ENCODE measurements around the gene AFF4.
"Not testable (repeated sequence)": the region's sequence is repeated elsewhere in the genome, so short reads cannot be mapped to it uniquely, and the experiment has no call there.

The AFF4 gene

DNA sequence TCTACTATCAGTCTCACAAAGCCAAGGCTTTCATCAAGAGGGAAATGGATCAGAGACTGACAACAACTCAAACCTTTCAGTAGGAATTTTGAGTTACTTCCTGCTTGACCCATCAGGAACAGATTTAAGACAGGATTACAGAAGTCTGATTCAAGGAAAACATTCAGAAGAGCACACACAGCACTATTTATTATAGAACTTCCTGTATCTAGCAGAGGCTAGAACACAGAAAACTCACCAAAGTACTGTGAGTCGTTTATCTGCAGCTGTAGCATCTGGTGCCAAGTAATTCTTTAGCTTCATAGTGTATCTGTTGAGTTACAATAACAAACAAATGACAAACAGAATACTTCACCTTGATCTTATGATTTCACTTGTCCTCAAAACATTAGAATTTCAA, 76.2 kb downstream of the AFF4 start:
- DNase-seq = no peak

DNA sequence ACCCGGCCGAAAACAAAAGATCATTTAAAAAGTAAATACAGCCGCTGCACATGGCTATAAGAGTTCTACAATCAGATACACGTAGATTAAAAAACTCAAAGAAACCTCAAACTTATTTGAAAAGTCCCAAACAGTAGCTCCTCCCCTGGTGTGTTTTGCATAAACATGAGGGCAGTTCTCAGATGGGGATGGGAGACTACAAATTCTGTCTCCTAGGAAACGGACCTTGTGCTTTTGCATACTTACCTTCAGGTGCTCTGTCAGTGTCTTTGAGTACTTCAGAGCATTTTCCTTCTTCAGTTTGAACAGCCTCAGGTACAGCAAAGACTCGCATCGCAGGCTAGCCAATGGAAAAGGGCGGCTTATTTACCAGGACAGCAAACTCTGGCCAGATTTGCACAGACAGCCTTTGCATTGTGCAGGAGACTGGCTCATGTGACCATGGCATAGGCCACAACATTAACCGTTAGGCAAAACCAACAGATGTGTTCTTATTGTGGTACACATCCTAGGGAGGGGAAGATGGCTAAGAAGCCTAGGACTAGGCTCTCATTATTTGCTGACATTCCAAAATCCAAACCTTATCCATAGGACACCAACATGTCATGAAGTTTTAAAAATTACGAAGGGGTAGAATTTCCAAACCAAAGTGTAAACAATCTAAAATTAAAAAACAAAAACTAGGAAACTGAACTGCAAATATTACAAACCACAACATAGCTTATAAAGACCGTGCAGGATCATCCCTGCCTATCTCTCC, 77.2 kb downstream of the AFF4 start:
- DNase-seq = no peak

DNA sequence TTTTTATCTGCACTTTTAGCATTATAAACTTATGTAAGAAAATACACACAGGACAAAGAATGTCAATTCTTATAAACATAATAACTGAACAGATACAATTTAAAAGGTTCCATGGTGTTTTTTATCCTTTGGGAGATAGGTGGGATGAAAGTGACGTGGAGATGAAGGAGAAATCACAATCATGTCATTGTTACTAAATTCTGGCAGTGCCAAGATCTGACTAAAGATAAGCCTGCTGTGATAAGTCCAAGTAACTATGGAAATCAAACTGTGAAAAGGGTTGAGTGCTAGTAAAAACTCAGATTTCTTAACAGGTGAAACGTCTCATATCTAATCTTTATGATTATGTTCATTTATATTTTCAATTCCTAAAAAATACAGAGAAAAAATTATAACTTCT, 78.9 kb downstream of the AFF4 start:
- no peak for DNase-seq

DNA sequence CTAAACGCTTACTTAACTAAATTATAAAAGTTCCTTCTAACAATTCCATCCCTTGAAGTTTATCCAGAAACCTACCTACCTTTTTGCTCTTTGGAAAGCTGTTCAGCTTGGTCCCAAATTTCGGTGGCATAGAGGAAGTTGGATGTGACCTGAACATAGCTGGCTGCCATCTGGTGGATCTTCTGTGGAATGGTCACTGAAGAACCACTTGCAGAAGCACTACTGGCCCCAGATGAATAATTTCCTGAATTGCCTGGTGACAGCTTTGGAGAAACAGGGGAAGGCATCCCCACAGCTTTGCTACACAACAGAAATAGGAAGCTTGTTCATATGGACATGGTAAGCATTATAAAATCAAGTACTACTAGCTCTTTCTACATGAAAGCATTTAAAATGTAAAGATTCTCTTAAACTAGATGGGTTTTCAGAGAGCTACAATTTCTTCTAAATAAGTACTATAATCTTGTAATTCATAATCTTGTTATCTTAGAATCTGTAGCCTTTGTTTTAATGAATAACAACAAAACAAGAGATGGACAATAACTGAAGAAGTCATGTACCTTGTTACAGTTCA, 80.1 kb downstream of the AFF4 start:
- DNase-seq = peak; percentile 67

DNA sequence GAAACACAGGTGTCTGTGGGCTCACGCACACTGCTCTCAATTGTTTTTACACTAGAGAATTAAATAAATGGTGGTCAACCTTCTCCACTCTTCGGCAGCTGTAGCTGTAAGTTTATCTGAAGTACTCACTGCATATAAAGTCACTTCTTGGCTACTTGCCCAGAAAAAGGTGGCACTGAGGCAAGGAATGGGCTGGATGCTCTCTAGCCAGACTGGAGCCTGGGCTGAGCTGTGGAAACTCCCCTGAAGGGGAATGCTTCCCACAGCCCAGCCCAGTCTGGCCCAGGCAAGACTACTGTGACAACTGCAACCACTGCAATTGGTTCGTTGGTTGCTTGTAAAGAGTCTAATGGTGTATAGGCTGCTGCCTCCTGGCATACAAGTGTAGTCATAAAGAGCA, 85.5 kb downstream of the AFF4 start:
- DNase-seq = peak; percentile 17

DNA sequence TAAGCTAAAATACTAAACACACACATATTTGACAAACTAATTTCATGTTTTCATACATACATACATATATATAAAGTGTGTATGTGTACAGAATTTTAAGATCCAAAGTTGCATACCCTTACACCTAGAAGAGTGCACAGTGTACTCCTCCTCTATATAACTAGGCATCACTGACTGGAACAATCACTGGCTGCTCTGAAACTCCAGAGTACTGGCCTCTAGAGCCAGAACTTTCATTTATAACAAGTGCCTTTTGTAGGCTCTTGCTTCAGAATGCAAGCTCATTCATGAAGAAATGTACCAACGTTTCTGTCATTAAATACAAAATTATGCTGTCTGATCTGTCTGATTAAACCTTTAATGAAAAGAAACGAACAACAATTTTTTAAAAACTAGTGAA, 86.0 kb downstream of the AFF4 start:
- no peak for DNase-seq

DNA sequence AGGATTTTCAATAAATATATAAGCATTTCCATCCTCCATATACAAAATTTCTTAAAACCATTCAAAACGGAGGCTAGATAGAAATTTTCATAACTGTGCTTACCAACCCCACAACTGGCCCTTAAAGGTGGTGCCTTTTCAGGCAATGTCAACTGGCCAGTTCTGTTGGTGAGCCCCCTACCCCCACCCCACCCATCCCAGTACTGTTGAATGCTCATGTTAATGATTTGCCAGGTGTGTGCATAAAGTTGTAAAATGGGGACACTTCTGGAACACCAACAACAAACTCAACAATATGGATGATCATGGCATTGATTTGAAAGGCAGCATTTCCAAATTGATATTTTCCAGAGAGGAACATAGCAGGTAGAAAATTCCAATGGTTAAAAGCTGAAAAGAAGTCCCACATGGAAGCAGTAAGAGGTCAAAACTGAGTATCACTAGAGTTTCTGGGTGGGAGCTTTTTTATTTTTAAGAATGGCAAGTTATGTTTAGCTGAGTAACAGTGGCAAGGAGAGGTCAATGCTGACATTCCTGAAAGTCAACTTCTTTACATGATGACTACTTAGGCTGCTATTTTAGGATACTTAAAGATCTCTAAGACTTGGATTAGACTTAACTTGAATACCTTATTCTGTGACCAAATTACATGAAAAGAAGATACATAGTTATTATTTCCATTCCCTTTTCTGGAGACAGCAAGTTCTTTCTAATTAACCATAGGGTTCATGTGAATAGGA, 87.2 kb downstream of the AFF4 start:
- DNase-seq = peak; percentile 23

DNA sequence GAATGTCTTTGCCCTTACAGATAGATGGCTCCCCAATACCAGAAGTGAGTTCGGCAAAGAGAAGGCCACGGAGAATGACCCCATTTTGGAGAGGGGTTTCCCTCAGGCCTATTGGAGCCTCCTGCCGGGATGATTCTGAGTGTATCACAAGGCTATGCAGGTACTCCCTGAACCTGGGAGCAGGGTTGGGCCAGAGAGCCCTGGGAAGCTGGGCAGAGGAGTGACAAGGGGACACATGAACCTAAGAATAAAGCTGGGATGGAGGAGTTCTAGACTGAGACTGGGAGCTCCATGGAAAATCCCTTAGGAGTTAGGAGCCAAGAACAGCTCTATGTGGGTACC, 89.5 kb downstream of the AFF4 start:
- DNase-seq = no peak

DNA sequence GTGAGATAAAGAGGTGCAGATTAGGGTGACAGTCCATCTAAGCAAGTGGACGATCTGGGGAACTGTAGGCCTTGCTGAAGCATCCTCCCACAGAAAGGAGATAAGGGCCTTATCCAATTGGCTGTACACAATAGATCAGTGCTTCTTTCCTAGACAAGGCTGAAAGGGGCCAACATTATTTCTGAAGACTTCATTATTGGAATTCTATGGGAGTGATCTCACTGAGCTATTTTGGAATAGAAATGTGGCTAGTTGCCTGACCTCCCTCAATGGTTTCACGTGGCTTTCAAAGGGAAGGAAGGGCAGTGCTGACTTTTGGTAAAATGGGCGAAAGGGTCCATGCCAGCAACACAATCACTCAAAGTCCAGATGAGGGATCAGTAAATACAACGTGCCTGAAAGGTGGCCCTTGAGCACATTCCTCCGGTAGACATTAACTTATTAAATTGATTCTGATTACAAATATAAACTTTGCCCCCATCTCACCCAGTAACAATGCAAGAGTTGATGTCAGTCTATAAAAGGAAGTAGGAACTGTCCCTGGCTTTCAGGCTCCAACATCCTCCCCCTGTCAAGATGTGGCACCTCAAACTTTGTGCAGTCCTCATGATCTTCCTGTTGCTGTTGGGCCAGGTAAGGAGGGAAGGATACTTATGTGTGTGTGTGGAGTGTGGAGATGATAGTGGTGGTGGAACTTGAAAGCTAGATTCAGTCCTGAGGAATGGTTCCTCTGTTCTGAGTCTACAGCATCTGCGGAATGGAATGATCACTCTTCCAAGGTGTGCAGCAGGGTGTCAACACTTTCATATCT, 90.1 kb downstream of the AFF4 start, which contains the start of gene LEAP2:
TSS of gene LEAP2 (plus strand) at position 550 of the 811 bp plus-strand sequence. CDS start at position 577, 27 bp downstream.
- DNase-seq = no peak

DNA sequence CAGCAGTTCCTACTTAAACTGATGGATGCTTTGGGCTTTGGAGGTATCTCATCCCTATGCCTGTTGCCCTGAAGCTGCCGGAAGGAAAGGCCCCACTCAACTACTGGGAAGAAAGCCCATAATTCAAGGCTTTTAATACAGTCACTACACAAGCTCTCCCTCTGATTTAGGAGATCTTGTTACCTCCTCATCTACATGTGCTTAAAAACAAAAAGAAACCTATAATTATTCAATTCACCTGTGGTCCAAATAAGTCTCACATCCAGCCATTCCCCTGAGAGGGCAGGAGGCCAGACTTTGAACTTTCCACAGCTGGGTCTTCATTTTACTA, 90.7 kb downstream of the AFF4 start:
- DNase-seq = no peak

DNA sequence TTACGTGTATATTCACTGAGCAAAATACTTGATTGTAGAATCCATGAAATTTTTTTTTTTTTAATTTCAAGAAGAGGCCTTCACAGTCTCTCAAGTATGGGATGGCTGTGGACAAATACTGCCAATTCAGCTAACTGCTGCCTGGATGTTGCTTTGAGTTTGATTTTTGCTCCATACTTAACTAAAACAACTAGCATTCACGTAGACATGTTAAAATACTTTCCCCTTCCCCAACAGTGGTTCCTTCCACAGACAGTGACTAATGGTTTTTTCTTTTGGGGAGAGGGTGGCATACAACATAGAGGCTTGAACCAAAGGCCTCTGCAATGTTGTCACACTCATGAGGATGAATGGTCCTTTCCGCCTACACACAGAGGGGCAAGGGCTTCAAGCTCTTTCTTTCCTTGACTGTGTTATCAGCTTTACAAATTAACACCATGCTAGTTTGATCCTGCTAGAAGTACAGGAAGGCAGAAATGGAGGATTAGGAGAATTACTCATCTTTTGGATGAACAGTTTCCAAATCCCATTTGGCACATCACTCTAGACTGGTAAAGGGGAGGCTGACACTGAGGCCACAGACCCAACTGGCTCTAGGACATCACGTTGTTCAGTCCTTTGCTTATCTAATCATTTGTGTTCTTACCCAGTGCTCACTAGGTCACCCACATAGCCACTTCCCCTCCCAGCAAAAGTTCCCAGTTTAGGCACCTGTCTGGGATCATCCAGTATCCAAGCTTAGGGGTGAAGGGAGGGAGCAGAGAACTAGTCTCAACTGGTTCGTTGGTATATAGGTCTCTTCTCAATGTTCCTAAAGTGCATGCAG, 91.8 kb downstream of the AFF4 start:
- DNase-seq = no peak

DNA sequence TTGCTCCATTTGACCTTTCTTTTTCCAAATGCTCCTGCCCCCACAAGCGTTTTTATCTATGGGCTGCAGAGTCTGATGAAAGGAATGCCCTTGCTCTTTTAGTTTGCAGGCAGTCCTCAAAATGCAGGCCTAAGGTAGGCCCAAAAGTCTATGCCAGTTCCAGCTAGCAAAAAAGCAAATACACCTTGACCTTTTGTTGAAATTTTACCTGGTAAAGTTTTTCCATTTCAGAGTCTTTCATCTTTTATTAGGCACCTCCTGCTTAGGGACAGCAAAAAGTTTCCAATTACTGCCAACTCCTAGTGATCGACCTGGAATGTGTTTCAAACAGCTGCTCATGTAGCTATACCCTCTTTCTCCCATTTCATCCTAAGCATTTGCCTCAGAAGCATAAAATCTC, 92.6 kb downstream of the AFF4 start:
- no peak for DNase-seq

DNA sequence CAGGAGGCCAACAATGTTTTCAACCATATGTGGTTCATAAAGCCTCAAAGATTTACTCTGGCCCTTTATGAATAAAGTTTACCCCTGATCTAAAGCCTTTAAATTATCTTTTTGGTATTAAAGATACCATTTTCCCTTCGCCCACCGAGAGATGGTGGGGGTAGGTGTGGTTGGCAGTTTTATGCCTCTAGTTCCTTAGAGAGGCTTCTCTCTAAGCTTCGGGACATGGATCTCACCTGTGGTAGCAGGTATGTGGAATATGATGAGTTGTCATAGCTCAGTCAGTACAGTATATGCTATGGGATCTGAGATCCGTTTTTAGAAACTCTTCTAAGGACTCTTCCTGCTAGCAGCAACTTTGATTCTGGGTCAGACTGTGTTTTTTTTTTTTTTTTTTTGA, 94.7 kb downstream of the AFF4 start:
- no peak for DNase-seq

DNA sequence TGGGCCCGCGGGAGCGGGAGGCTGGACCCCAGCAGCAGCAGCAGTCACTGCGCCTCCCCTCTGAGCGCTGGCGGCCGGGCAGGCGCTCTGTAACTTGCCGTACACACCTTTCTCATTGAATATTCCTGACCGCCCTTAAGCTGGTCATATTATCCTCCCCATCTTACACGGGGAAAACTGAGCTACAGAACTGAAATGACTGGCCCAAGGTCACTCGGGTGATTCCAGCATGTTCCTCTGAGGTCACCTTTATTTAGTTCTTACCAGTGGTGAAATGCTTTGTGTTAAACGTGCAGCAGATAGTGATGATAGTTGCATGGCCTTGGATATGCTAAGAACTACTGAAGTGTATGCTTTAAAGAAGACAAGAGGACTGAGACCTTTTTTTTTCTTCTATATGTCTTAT, 96.4 kb downstream of the AFF4 start:
- DNase-seq = no peak

DNA sequence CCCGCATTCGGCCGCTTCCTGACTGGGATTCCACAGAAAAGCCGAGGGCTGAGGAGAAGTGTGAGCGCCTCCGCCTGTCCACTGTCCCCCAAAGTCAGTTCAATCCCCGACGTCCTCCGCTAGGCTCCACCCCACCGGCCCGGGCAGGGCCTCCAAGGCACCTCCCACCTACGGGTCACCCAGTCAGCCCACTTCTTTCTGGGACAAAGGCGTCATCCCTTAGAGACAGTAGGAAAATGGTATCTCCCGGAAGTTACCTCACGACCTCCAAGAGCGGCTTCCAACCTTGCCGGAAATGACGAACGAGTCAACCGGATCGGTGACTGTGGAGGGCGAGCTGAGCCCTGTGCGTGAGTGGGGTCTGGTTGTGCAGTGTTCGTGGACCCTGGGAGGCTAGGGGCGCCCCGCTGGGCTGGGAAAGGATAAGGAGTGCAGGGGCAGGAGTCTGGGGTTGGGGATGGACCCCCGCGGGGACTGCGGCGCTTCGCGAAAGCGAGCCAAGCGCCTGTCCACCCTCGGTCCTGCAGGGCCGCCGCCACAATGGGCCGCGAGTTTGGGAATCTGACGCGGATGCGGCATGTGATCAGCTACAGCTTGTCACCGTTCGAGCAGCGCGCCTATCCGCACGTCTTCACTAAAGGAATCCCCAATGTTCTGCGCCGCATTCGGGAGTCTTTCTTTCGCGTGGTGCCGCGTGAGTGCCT, 96.9 kb downstream of the AFF4 start, which contains the start of the genes GDF9 and UQCRQ:
TSS of gene GDF9 (minus strand) at position 128 of the 704 bp plus-strand sequence. CDS start 1,936 bp downstream, outside the sequence.
TSS of gene UQCRQ (plus strand) at position 301 of the 704 bp plus-strand sequence. CDS start at position 541, 240 bp downstream.
- peak; percentile 100 for DNase-seq

DNA sequence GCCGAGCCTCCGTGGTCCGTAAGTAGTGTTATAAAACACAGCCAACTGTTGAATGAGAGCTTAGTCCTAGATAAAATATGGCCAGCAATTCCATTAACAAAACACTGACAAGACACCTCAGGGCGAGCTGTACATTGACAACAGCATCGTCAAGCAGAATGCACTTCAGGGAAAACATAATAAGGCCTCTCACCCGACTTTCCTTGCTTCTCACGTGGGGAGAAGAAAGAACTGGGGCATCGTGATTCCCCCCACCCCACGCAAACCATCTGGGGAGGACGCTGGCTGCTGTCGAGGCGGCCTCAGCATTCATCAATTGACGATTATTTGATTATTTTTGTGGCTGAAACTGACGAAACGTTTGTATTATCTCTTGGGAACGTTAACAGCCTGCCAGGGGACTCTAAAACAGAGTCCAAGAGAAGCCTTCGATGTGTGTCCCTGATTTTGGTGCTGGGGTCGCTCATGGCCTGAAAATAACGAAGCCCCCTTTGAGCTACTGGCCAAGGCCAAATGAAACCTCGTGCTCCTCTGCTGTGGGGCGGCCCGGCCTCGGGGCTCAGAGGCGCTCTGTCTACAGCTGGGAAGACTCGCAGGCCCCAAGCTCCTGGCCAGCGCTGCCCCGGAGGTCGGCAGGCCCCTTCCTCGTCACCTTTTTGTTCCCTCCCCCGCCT, 97.6 kb downstream of the AFF4 start:
- no peak for DNase-seq

DNA sequence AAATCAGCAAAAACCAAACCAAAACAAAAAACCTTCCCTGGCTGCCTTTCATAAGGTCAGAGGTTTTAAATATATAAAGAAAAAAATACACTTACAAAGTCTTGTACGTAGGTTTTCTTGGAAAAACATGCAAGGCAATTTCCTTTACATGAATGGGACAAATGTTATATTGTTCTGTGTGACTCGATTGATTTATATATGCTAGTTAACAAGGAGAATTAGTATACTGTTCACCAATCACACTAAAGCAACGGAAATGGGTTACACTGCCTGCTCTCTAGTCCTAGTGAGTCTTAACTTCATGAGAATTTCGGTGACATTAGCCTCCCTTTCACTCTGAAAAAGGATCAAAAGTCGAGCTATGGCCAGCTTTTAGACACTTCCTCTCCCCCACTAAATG, 102.7 kb downstream of the AFF4 start:
- DNase-seq = no peak

DNA sequence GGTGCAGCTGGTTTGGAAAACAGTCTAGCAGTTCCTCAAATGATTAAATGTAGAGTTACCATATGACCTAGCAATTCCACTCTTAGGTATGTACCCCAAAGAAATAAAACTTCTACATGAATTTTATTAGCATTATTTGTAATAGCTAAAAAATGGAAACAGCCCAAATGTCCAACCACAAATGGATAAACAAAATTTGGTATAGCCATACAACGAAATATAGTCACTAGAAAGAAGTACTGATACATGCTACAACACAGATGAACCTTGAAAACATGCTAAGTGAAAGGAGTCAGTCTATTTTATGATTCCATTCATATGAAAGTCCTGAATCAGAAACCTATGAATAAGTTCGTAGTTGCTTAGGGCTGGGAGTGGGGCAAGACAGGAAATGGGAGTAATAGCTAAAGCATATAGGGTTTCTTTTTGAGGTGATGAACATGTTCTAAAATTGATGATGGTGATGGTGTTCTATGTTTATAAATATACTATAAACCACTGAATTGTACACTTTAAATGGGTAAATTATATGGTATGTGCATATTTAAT, 103.5 kb downstream of the AFF4 start:
- DNase-seq = no peak

DNA sequence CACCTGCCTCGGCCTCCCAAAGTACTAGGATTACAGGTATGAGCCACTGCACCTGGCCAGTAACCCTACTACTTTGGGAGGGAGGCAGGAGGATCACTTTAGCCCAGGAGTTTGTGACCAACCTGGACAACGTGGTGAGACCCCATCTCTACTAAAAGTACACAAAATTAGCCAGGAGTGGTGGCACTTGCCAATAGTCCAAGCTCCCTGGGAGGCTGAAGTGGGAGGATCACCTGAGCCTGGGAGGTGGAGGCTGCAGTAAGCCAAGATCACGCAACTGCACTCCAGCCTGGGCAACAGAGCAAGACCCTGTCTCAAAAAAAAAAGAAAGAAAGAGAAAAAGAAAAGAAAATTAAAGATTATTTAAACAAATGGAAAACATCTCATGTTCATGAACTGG, 107.4 kb downstream of the AFF4 start:
- DNase-seq = no peak

DNA sequence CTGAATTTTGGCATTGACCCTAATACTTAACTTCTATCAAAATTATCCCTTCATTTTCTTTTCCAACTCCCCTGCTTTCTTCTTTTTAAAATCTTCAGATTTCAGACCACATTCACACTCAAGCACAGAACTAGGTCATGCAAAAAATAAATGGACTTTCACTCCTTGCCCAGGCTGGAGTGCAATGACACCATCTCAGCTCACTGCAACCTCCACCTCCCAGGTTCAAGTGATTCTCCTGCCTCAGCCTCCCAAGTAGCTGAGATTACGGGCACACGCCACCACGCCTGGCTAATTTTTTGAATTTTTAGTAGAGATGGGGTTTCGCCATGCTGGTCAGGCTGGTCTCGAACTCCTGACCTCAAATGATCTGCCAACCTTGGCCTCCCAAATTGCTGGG, 108.4 kb downstream of the AFF4 start:
- DNase-seq = not testable (repeated sequence)

Data from fibroblast of skin of scalp (primary cell).